T-helper 2 cell treated with Interferon-gamma antibody and Interleukin-4, amounts not matched to agents 5 μg/mL and 100 μg/mL, for 36 hours (primary cell): ENCODE data around the gene COA1.
"Not testable (repeated sequence)": the region's sequence is repeated elsewhere in the genome, so short reads cannot be mapped to it uniquely, and the experiment has no call there.

Experiments used
- DNase-seq: peaks from one replicate; pipeline ENCODE4 v3.0.0; 2021; ENCODE audit warnings: low spot score
- H3K27ac Mint-ChIP-seq: one replicate; pipeline ENCODE4 v1.8.0; 2021; ENCODE audit warnings: mild to moderate bottlenecking, mixed read lengths
- H3K27me3 Mint-ChIP-seq: one replicate; pipeline ENCODE4 v1.8.0; 2021; ENCODE audit warnings: low read depth, mixed read lengths
- H3K36me3 Mint-ChIP-seq: one replicate; pipeline ENCODE4 v1.8.0; 2021; ENCODE audit warnings: low read depth, mixed read lengths
- H3K4me1 Mint-ChIP-seq: one replicate; pipeline ENCODE4 v1.8.0; 2021; ENCODE audit warnings: low read depth, mixed read lengths
- H3K4me3 Mint-ChIP-seq: one replicate; pipeline ENCODE4 v1.8.0; 2022; ENCODE audit warnings: mild to moderate bottlenecking, moderate library complexity, mixed read lengths
- H3K9me3 Mint-ChIP-seq: one replicate; pipeline ENCODE4 v1.8.0; 2021; ENCODE audit warnings: mixed read lengths

COA1 gene

DNA sequence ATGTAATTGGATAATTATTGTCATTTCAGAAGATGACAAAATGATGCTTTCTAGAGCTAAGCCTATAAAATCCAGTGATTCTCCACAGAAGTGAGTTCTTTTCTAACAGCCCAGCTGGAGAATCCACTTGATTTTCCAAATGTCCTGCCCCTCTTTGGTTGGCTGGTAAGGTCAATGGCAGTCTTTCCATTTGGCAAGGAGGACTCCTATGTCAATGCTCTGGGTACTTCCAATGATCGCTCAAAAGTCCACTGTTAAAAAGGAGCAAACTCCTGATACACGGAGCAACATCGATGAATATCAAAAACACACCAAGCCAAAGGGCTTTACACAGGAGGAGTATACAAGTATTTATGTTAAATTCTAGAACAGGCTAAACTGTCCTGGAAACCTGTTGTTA is 88.6 kb downstream of the COA1 start:
- no peak for DNase-seq
- no peak overlapping the region for H3K27ac Mint-ChIP-seq
- H3K27me3 Mint-ChIP-seq, result no peaks in the 10 kb centered on the region
- peaks cover 75% of the 10 kb centered on the region for H3K36me3 Mint-ChIP-seq
- H3K4me1 Mint-ChIP-seq, result peaks cover 37% of the 10 kb centered on the region
- H3K9me3 Mint-ChIP-seq, result no peaks in the 10 kb centered on the region
- no peak overlapping the region for H3K4me3 Mint-ChIP-seq

DNA sequence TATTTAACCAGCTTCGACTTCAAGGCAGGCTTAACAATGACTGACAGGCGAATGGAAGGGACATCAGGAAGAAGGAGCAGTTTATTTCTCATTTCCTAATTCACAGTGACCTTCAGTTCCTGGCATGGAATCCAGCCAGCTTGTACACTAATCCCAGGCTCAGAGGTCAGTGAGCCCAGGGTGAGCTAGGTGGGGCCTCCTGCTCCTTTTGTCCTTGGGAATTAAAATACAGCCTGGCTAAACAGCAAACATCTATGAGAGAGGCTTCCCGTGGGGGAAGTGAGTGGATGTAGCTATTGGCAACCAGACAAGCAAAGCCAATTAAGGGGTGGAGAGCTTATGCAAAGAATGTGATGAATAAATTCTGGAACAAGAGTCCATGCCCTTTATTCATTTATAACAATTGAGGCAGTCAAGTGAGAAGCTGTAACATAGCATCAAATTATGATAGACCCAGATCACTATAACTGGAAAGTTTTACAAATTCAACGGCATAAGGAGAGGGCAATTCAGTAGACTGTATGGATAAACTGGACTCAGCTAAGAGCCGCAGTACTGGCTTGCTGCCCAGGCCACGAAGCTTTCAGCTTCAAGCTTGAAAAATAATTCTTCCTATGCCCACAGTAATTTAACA is 89.3 kb downstream of the COA1 start:
- peaks cover 76% of the 10 kb centered on the region for H3K36me3 Mint-ChIP-seq
- H3K4me1 Mint-ChIP-seq, result peaks cover 32% of the 10 kb centered on the region
- H3K4me3 Mint-ChIP-seq, result no peak overlapping the region
- H3K9me3 Mint-ChIP-seq, result no peaks in the 10 kb centered on the region
- no peaks in the 10 kb centered on the region for H3K27me3 Mint-ChIP-seq
- no peak for DNase-seq
- no peak overlapping the region for H3K27ac Mint-ChIP-seq

DNA sequence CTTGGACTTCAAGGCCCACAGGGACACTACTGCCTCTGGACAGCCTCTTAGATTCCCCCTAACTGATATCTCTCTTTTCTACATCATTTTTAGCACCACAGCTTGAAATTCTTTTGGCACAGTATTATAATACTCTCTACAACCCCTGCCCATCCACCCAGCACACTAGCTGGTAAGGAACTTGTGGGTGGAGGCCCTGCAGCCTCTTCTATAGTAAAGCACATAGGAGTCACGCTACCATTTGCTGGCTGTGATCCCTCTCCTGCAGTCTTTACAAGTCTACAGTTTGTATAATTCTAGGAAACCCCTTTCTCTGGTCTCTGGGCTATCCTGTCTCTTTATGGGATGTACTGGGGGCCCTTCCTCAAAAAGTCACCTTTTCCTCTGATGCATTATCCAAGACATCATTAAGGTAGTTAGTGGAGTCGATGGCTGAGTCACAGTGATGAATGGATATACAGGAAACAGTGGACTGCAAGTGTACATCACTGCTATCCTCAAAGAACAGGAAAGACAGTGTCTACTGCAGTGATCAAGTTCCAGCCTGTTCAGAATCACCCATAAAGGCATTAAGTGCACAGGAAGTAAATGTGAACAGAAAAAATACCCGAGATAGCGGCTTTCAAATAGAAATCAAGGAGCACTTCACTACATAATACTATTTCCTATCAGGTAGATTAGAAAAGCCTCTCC is 92.1 kb downstream of the COA1 start:
- DNase-seq, result no peak
- Mint-ChIP-seq H3K36me3 (peaks cover 74% of the 10 kb centered on the region), H3K4me3 (peak overlapping the region; percentile 56), H3K27ac (peak overlapping the region; percentile 83), H3K27me3 (no peaks in the 10 kb centered on the region), H3K9me3 (no peaks in the 10 kb centered on the region), H3K4me1 (peaks cover 31% of the 10 kb centered on the region)

DNA sequence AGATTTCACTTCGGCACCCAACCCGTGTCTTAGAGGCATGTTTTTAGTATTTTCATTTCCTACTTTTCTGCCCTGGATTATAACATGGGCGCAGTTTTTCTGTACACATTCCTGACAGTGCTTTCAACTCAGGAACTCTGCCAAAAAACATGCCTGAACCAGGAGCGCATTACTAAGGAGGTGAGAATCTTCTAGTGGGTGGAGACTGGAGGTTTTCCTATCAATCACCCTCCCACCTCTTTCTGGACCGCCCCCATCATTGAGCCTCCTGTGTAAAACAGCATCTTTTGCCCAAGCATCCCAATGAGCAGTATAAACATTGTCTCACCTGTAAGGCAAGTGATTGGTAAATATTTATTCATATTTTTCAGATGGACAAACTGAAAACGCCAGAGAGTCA is 93.2 kb downstream of the COA1 start:
- no peak overlapping the region for H3K4me3 Mint-ChIP-seq
- H3K27me3 Mint-ChIP-seq, result no peaks in the 10 kb centered on the region
- no peak for DNase-seq
- no peaks in the 10 kb centered on the region for H3K9me3 Mint-ChIP-seq
- no peak overlapping the region for H3K27ac Mint-ChIP-seq
- H3K4me1 Mint-ChIP-seq, result peaks cover 41% of the 10 kb centered on the region
- H3K36me3 Mint-ChIP-seq, result peaks cover 78% of the 10 kb centered on the region

DNA sequence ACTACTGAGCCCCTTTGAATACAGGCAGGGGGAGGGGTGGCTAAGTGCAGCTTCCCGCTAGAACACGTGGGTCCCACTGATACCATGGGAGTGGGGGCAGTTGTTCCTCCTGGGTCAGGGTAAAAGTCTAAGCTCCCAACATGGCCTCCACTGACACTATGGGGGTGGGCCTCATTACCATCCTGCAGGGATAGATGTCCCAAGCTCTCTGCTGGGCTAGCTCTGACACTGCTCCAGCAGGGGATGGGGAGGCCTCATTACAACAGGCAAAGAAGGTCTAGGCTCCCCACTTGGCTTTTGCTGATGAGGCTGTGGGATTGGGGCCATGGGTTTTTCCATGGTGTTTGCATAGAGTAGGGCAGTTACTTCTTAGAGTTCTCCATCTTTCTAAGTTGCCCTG is 94.9 kb downstream of the COA1 start:
- H3K9me3 Mint-ChIP-seq, result no peaks in the 10 kb centered on the region
- peaks cover 74% of the 10 kb centered on the region for H3K36me3 Mint-ChIP-seq
- H3K4me1 Mint-ChIP-seq, result peaks cover 48% of the 10 kb centered on the region
- H3K4me3 Mint-ChIP-seq, result no peak overlapping the region
- no peak for DNase-seq
- no peaks in the 10 kb centered on the region for H3K27me3 Mint-ChIP-seq
- H3K27ac Mint-ChIP-seq, result no peak overlapping the region

DNA sequence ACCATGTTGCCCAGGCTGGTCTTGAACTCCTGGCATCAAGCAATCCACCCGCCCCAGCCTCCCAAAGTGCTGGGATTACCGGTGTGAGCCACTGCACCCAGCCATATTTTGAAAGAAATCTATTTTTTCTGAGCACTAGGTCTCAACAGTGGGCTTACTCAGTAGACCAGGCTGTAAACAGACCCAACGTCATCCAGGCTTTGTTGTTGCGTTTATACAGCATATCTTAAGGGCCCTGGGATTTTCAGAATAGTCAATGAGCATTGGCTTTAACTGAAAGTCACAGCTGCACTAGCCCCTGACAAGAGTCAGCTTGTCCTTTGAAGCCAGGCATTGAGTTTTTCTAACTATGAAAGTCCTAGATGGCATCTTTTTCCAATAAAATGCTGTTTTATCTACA is 96.6 kb downstream of the COA1 start:
- Mint-ChIP-seq H3K4me1 (peaks cover 50% of the 10 kb centered on the region), H3K27ac (no peak overlapping the region)

DNA sequence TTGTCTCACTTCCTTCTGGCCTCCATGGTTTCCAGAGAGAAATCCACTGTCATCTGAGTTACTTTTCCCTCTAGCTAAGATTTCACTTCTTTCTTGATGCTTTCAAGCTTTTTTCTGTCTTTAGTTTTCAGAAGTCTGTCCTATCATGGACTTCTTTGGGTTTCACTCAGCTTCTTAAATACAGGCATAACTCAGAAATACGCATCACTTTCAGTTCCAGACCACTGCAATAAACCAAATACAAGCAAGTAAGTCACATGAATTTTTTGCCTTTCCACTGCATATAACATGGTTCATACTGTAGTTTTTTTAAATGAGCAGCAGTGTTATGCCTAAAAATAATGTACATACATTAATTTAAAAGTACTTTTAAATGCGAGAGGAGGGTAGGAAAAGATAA is 97.8 kb downstream of the COA1 start:
- H3K4me3 Mint-ChIP-seq, result peak overlapping the region; percentile 41
- H3K4me1 Mint-ChIP-seq, result peaks cover 44% of the 10 kb centered on the region
- H3K27me3 Mint-ChIP-seq, result no peaks in the 10 kb centered on the region
- no peak for DNase-seq
- peak overlapping the region; percentile 71 for H3K27ac Mint-ChIP-seq
- peaks cover 77% of the 10 kb centered on the region for H3K36me3 Mint-ChIP-seq
- no peaks in the 10 kb centered on the region for H3K9me3 Mint-ChIP-seq

More for the DNA sequence above, 96.6 kb downstream of the COA1 start:
- Mint-ChIP-seq H3K27me3 (no peaks in the 10 kb centered on the region), H3K4me3 (no peak overlapping the region), H3K9me3 (no peaks in the 10 kb centered on the region), H3K36me3 (peaks cover 80% of the 10 kb centered on the region)
- no peak for DNase-seq

DNA sequence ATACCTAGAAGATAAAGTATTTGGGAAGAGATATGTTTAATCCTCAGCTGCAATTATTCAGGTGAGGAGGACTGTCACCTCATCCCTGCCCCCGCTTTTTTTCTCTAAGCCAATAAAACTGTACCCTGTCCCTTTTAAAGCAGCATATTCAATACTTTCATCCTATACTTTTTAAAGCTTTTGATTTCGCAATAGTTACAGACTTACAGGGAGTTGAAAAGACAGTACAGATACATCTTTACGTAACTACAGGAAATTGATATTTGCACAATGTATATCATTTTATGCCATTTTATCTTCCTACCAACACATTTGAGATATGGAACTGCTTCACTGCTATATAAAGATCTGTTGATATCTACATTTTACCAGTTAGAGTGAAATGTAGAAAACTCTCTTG is 98.8 kb downstream of the COA1 start:
- DNase-seq, result no peak
- peaks cover 78% of the 10 kb centered on the region for H3K36me3 Mint-ChIP-seq
- peak overlapping the region; percentile 20 for H3K27ac Mint-ChIP-seq
- H3K9me3 Mint-ChIP-seq, result no peaks in the 10 kb centered on the region
- peaks cover 51% of the 10 kb centered on the region for H3K4me1 Mint-ChIP-seq
- no peaks in the 10 kb centered on the region for H3K27me3 Mint-ChIP-seq
- no peak overlapping the region for H3K4me3 Mint-ChIP-seq

DNA sequence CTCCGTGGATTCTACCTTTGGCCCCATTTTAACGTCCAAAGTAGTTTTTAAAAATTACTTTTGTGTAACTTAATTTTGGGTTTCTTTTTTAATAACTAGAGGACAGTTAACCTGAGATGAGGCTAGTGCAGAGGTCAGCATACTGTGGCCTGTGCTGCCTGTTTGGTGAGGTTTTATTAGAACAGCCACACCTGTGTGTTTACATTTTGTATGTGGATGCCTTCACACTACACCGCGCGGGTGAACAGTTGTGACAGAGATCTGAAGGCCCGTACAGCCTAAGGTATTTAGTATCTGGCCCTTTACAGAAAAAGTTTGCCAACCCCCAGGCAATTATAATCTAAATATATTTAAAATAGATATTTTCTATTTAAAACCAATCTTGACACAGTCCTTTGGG is 99.5 kb downstream of the COA1 start:
- H3K36me3 Mint-ChIP-seq, result peaks cover 79% of the 10 kb centered on the region
- H3K4me3 Mint-ChIP-seq, result no peak overlapping the region
- H3K4me1 Mint-ChIP-seq, result peaks cover 56% of the 10 kb centered on the region
- DNase-seq, result no peak
- no peak overlapping the region for H3K27ac Mint-ChIP-seq
- no peaks in the 10 kb centered on the region for H3K27me3 Mint-ChIP-seq
- no peaks in the 10 kb centered on the region for H3K9me3 Mint-ChIP-seq

DNA sequence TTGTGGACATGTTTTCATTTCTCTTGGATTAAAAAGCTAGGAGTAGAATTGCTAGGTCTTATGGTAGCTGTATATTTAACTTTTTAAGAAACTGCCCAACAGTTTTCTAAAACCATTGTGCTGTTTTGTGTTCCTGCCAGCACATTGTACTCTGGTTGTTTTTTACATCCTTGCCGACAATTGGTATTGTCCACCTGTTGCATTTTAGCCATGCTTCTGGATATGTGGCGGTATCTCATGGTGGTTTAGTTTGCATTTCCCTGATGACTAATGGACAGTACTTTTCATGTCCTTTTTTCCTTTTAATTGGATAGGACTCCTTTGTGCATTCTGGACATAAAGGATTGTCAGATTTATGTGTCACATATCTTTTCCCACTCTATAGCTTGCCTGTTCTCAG is 100.9 kb downstream of the COA1 start:
- H3K4me1 Mint-ChIP-seq, result peaks cover 62% of the 10 kb centered on the region
- peaks cover 82% of the 10 kb centered on the region for H3K36me3 Mint-ChIP-seq
- no peak overlapping the region for H3K27ac Mint-ChIP-seq
- DNase-seq, result no peak
- H3K9me3 Mint-ChIP-seq, result no peaks in the 10 kb centered on the region
- H3K4me3 Mint-ChIP-seq, result no peak overlapping the region
- no peaks in the 10 kb centered on the region for H3K27me3 Mint-ChIP-seq

DNA sequence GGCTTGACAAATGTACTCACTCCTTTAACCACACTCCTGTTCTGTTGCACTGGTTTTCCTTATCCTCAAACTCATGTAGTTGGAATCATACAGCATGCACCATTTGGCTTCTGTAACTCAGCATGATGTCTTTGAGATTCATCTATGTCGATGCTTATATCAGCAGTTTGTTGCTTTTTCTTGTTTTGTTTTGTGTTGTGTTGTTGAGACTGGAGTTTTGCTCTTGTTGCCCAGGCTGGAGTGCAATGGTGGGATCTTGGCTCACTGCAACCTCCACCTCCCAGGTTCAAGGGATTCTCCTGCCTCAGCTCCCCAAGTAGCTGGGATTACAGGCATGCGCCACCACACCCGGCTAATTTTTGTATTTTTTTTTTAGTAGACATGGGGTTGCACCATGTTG is 101.5 kb downstream of the COA1 start:
- not testable (repeated sequence) for H3K9me3 Mint-ChIP-seq, DNase-seq, H3K4me3 Mint-ChIP-seq, H3K27me3 Mint-ChIP-seq, H3K27ac Mint-ChIP-seq
- Mint-ChIP-seq H3K36me3 (peaks cover 80% of the 10 kb centered on the region), H3K4me1 (peaks cover 61% of the 10 kb centered on the region)

DNA sequence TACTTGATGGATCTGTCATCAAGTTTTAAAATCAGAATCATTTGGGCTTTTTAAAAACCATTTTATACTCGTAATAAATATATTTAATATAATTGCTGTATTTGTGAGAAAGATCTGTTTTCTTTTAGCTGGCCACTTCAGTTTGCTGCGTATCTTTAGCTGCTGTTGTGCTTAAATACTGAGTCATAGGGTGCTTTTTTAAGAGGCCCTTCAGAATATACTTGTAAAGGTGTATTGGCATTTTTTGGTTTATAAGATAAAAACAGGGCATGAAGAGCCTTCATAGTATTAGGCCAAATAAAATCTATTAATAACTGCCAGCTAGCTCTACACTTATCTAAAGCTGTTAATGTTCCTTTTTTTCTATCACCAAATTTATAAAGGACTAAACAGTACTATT is 102.6 kb downstream of the COA1 start:
- H3K4me3 Mint-ChIP-seq, result no peak overlapping the region

DNA sequence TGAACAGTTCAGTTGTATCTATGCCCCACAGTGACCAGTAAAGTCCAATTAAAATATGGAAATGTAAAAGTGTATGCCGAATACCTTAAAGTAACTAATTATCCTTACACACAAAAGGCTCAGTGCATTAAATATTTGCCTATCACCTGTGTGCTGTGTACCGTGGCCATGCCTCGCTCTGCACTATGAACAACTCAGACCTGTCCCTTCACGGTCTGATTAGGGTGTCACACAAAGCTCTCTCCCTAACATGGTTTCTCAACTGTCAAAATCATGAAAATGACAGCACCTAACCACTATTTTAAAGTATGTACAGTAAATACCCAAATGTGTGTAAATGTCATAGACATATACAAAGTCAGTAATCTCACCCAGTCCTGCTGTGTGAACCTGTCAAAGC is 103.3 kb downstream of the COA1 start:
- Mint-ChIP-seq H3K36me3 (peaks cover 79% of the 10 kb centered on the region), H3K4me3 (no peak overlapping the region), H3K27ac (peak overlapping the region; percentile 14), H3K27me3 (no peaks in the 10 kb centered on the region), H3K9me3 (no peaks in the 10 kb centered on the region), H3K4me1 (peaks cover 62% of the 10 kb centered on the region)
- DNase-seq, result no peak

More for the DNA sequence above, 102.6 kb downstream of the COA1 start:
- no peaks in the 10 kb centered on the region for H3K9me3 Mint-ChIP-seq
- peaks cover 62% of the 10 kb centered on the region for H3K4me1 Mint-ChIP-seq
- no peak overlapping the region for H3K27ac Mint-ChIP-seq
- H3K27me3 Mint-ChIP-seq, result no peaks in the 10 kb centered on the region
- DNase-seq, result no peak
- H3K36me3 Mint-ChIP-seq, result peaks cover 80% of the 10 kb centered on the region

DNA sequence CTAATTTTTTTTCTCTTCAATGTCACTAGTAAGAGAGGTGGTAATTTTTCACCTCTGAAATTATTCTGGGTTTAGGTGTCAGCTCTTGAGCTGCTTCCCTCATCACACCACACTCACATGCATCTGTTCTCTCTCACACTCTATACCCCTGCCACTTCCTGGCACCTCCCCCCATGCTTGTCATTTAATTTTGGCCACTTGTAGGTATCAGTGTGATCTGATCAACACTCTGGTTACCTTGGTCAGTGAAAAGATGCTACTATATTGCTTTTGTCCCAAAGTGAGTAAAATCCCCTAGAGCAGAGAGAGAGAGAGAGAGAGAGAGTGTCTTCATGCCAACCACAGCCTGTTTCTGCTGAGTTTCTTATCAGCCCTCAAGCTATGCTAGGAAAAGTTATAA is 103.9 kb downstream of the COA1 start:
- H3K27ac Mint-ChIP-seq, result peak overlapping the region; percentile 55
- no peaks in the 10 kb centered on the region for H3K9me3 Mint-ChIP-seq
- H3K4me3 Mint-ChIP-seq, result peak overlapping the region; percentile 27
- H3K4me1 Mint-ChIP-seq, result peaks cover 61% of the 10 kb centered on the region
- H3K27me3 Mint-ChIP-seq, result no peaks in the 10 kb centered on the region
- H3K36me3 Mint-ChIP-seq, result peaks cover 77% of the 10 kb centered on the region
- peak; percentile 24 for DNase-seq

DNA sequence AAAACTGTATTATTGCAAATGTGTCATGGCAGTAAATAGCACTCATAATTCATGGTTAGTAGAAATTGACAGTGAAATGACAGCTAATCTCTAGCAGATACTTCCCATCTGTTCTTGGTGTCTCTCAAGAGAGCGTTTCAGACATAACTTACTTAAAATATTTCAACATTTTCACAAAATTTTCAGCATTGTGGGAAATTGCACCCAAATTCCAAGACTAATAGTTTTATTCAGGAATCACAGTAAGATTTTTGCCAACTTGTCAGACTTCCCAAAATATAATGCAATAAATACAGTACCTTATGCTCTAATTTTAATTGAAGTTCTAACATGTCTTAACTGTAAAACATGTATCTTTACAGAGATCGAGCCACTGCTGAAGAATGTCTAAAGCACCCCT is 105.2 kb downstream of the COA1 start:
- Mint-ChIP-seq H3K9me3 (no peaks in the 10 kb centered on the region), H3K4me3 (no peak overlapping the region), H3K27me3 (no peaks in the 10 kb centered on the region), H3K4me1 (peaks cover 56% of the 10 kb centered on the region), H3K36me3 (peaks cover 73% of the 10 kb centered on the region), H3K27ac (no peak overlapping the region)
- no peak for DNase-seq
